ENCODE results near the gene IL21R.

DNA sequence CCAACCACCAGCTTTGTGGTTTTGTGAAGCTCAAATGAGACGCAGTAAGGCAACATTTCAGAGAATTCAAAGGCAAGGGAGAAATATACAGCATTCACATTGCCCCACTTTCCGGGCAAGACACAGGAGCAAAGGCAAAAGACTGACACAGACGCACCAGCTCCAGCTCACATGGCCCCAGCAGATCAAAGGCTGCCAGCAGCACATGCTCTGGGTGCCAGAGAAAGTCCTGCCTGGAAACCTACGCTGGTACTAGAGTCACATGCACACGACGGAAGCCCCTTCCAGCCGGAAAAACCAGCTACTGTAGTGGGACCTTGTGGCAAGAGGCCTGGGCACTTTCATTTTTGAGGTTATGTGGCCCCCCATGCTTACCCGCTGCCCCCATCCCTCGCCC lies 97.7 kb downstream of the IL21R start:
- no peak for TF ChIP-seq RARB (CRISPR knock-in tag; IDR thresholded peaks at IDR 0.05)
- TF ChIP-seq TCF4 (CRISPR knock-in tag; IDR thresholded peaks at IDR 0.05; ENCODE audit: borderline replicate concordance) = no peak
- TF ChIP-seq BACH2 (CRISPR knock-in tag; IDR thresholded peaks at IDR 0.05; ENCODE audit: borderline replicate concordance) = no peak
- TF ChIP-seq, protein P1, sequence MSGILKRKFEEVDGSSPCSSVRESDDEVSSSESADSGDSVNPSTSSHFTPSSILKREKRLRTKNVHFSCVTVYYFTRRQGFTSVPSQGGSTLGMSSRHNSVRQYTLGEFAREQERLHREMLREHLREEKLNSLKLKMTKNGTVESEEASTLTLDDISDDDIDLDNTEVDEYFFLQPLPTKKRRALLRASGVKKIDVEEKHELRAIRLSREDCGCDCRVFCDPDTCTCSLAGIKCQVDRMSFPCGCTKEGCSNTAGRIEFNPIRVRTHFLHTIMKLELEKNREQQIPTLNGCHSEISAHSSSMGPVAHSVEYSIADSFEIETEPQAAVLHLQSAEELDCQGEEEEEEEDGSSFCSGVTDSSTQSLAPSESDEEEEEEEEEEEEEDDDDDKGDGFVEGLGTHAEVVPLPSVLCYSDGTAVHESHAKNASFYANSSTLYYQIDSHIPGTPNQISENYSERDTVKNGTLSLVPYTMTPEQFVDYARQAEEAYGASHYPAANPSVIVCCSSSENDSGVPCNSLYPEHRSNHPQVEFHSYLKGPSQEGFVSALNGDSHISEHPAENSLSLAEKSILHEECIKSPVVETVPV (CRISPR knock-in tag; IDR thresholded peaks at IDR 0.05) = no peak
- TF ChIP-seq, protein P2, sequence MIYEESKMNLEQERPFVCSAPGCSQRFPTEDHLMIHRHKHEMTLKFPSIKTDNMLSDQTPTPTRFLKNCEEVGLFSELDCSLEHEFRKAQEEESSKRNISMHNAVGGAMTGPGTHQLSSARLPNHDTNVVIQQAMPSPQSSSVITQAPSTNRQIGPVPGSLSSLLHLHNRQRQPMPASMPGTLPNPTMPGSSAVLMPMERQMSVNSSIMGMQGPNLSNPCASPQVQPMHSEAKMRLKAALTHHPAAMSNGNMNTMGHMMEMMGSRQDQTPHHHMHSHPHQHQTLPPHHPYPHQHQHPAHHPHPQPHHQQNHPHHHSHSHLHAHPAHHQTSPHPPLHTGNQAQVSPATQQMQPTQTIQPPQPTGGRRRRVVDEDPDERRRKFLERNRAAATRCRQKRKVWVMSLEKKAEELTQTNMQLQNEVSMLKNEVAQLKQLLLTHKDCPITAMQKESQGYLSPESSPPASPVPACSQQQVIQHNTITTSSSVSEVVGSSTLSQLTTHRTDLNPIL (CRISPR knock-in tag; IDR thresholded peaks at IDR 0.05; ENCODE audit: low read depth) = no peak
- no peak for TF ChIP-seq PATZ1 (CRISPR knock-in tag; IDR thresholded peaks at IDR 0.05; ENCODE audit: borderline replicate concordance)
- TF ChIP-seq ESRRG (CRISPR knock-in tag; IDR thresholded peaks at IDR 0.05) = no peak
